Fibroblast of lung (primary cell): Measurements from ENCODE around the gene NRG2.

ENCODE experiments used
- EZH2 ChIP-seq: IDR thresholded peaks from 2 replicates; pipeline ENCODE4 v1.5.1; 2012; ENCODE audit warnings: low read length, control low read depth, mild to moderate bottlenecking; ENCODE audit errors: missing control alignments
- TF ChIP-seq, protein P1 (sequence below), 2 donors: IDR thresholded peaks in 1 of 2; conservative IDR thresholded peaks in 1 of 2; 1 replicate in 1 of 2; 2 replicates in 1 of 2; pipeline ENCODE4 v1.5.1; 2011 to 2012; ENCODE audit warnings: low read length in 2 of 2, control low read depth in 1 of 2, inconsistent platforms in 1 of 2, low read depth in 1 of 2, mild to moderate bottlenecking in 1 of 2

- TF ChIP-seq, protein P1, sequence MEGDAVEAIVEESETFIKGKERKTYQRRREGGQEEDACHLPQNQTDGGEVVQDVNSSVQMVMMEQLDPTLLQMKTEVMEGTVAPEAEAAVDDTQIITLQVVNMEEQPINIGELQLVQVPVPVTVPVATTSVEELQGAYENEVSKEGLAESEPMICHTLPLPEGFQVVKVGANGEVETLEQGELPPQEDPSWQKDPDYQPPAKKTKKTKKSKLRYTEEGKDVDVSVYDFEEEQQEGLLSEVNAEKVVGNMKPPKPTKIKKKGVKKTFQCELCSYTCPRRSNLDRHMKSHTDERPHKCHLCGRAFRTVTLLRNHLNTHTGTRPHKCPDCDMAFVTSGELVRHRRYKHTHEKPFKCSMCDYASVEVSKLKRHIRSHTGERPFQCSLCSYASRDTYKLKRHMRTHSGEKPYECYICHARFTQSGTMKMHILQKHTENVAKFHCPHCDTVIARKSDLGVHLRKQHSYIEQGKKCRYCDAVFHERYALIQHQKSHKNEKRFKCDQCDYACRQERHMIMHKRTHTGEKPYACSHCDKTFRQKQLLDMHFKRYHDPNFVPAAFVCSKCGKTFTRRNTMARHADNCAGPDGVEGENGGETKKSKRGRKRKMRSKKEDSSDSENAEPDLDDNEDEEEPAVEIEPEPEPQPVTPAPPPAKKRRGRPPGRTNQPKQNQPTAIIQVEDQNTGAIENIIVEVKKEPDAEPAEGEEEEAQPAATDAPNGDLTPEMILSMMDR (conservative IDR thresholded peaks at IDR 0.05 in 1 of 2, IDR thresholded peaks at IDR 0.05 in 1 of 2; ENCODE audit: low read depth in 1 of 2, low read length in 2 of 2), result no peak
- TF ChIP-seq EZH2, result no peak
These were observed 230.0 kb downstream of the NRG2 start for GRCh38 chr5:139812836-139813805.
